GM19452 (cell line): ENCODE data around the gene KIAA1549.

ENCODE experiments used
- ATAC-seq: cut with Tn5 transposase; IDR thresholded peaks from one replicate; pipeline ENCODE4 v1.9.1; 2021; ENCODE audit not compliant: unreplicated experiment

KIAA1549 gene

GRCh38 chr7:138886501-138886917 lies 94.7 kb downstream of the KIAA1549 start:
- peak; percentile 88 for ATAC-seq

GRCh38 chr7:138885383-138886147 lies 95.6 kb downstream of the KIAA1549 start:
- no peak for ATAC-seq

- no peak for ATAC-seq
These were observed 98.9 kb downstream of the KIAA1549 start for GRCh38 chr7:138882249-138882648.

- ATAC-seq, result no peak
These were observed 99.5 kb downstream of the KIAA1549 start for GRCh38 chr7:138881579-138882188.

- ATAC-seq, result no peak
These were observed 100.2 kb downstream of the KIAA1549 start for GRCh38 chr7:138880881-138881578.

- ATAC-seq, result no peak
These were observed 101.8 kb downstream of the KIAA1549 start for GRCh38 chr7:138879356-138879755.

- ATAC-seq, result no peak
These were observed 102.3 kb downstream of the KIAA1549 start for GRCh38 chr7:138878856-138879255.

- no peak for ATAC-seq
These were observed 103.1 kb downstream of the KIAA1549 start for GRCh38 chr7:138878051-138878450.

GRCh38 chr7:138876326-138876725 lies 104.9 kb downstream of the KIAA1549 start:
- ATAC-seq, result no peak

GRCh38 chr7:138875794-138876193 lies 105.4 kb downstream of the KIAA1549 start:
- no peak for ATAC-seq

GRCh38 chr7:138873220-138873892 lies 107.8 kb downstream of the KIAA1549 start:
- no peak for ATAC-seq

- no peak for ATAC-seq
These were observed 108.6 kb downstream of the KIAA1549 start for GRCh38 chr7:138872576-138872975.

GRCh38 chr7:138871814-138872090 lies 109.4 kb downstream of the KIAA1549 start:
- no peak for ATAC-seq

GRCh38 chr7:138871065-138871813 lies 110.0 kb downstream of the KIAA1549 start:
- ATAC-seq, result no peak

- ATAC-seq, result no peak
These were observed 111.8 kb downstream of the KIAA1549 start for GRCh38 chr7:138869353-138869752.

- no peak for ATAC-seq
These were observed 112.5 kb downstream of the KIAA1549 start for GRCh38 chr7:138868711-138869110.

GRCh38 chr7:138867744-138868143 lies 113.4 kb downstream of the KIAA1549 start:
- ATAC-seq, result no peak

- no peak for ATAC-seq
These were observed 114.8 kb downstream of the KIAA1549 start for GRCh38 chr7:138866353-138866752.

GRCh38 chr7:138865843-138866242 lies 115.3 kb downstream of the KIAA1549 start:
- no peak for ATAC-seq

GRCh38 chr7:138864667-138865066 lies 116.5 kb downstream of the KIAA1549 start:
- ATAC-seq, result no peak

- ATAC-seq, result no peak
These were observed 117.3 kb downstream of the KIAA1549 start for GRCh38 chr7:138863931-138864330.
